B cell (primary cell): ENCODE results near the gene CDK5RAP2. TPM values are rescaled to one million over a fixed set of nuclear protein-coding genes. Genes with fewer than 3 reads are reported as not detected.

Source experiments
- ATAC-seq: fragments of 200-7000 bp; cut with Tn5 transposase; one replicate; pipeline ENCODE4 v1.10.0; 2021; ENCODE audit warnings: low read depth, mild to moderate bottlenecking, moderate number of reproducible peaks, moderate library complexity
- CTCF ChIA-PET: fragments of 350-600 bp; sonication (Branson Sonifier 250); formaldehyde crosslinking; loops from one replicate; lab custom pipeline; 2021; ENCODE audit warnings: antibody characterized with exemption, inconsistent platforms; lab: Charles Lee
- POLR2A ChIA-PET: fragments of 350-600 bp; sonication (Branson Sonifier 250); formaldehyde crosslinking; loops from one replicate; lab custom pipeline; 2021; ENCODE audit warnings: antibody characterized with exemption; lab: Charles Lee
- DNase-seq: peaks from one replicate; pipeline ENCODE4 v3.0.0; 2013
- H2AFZ ChIP-seq: 2 replicates; pipeline ENCODE4 v1.6.1; 2012; ENCODE audit warnings: mild to moderate bottlenecking, low read depth, low read length; ENCODE audit not compliant: insufficient read depth, poor library complexity, severe bottlenecking
- H3K27ac ChIP-seq, 2 donors: 1 replicate in 1 of 2; 2 replicates in 1 of 2; pipeline ENCODE4 v1.5.1; 2012 to 2013; ENCODE audit warnings: low read length in 2 of 2, mild to moderate bottlenecking in 2 of 2, moderate library complexity in 1 of 2
- H3K27me3 ChIP-seq, 4 experiments: fragments of 200-600 bp in 1 of 4; sonication (generic) in 1 of 4; replicated peaks in 1 of 4; 1 replicate in 2 of 4; 2 replicates in 2 of 4; pipeline versions ENCODE4 v1.6.1 to v1.7.0; 2013 to 2016; ENCODE audit warnings: low read length in 3 of 4, mild to moderate bottlenecking in 2 of 4, mixed read lengths in 1 of 4, moderate library complexity in 1 of 4; ENCODE audit not compliant: insufficient read depth in 4 of 4, control insufficient read depth in 3 of 4; ENCODE audit errors: control extremely low read depth in 1 of 4
- H3K36me3 ChIP-seq, 2 experiments: replicated peaks in 1 of 2; 1 replicate in 1 of 2; 2 replicates in 1 of 2; pipeline versions ENCODE4 v1.6.1 to v1.7.1; 2013; ENCODE audit warnings: low read length in 1 of 2; ENCODE audit not compliant: insufficient read depth in 2 of 2, control insufficient read depth in 1 of 2; ENCODE audit errors: control extremely low read depth in 1 of 2, extremely low read depth in 1 of 2
- H3K4me1 ChIP-seq, 2 donors: fragments of 200-600 bp in 1 of 2; sonication (generic) in 1 of 2; 1 replicate in 1 of 2; 2 replicates in 1 of 2; pipeline versions ENCODE4 v1.5.1 to v1.6.1; 2013 to 2017; ENCODE audit warnings: low read length in 2 of 2; ENCODE audit not compliant: control insufficient read depth in 2 of 2, insufficient read depth in 2 of 2
- H3K4me2 ChIP-seq: replicated peaks from 2 replicates; pipeline ENCODE3; 2012; ENCODE audit warnings: mild to moderate bottlenecking, low read depth, low read length; ENCODE audit not compliant: poor library complexity, severe bottlenecking
- H3K4me3 ChIP-seq, 5 experiments: fragments of 200-600 bp in 1 of 5; sonication (generic) in 1 of 5; 1 replicate in 3 of 5; 2 replicates in 2 of 5; pipeline versions ENCODE4 v1.5.1 to v1.7.0; 2011 to 2016; ENCODE audit warnings: low read length in 4 of 5, mild to moderate bottlenecking in 4 of 5, low read depth in 2 of 5, control low read depth in 1 of 5, moderate library complexity in 1 of 5; ENCODE audit not compliant: insufficient read depth in 1 of 5; ENCODE audit errors: control extremely low read depth in 1 of 5, extremely low read depth in 1 of 5
- H3K79me2 ChIP-seq: fragments of 200-600 bp; sonication (generic); one replicate; pipeline ENCODE4 v1.6.0; 2016; ENCODE audit warnings: low read length; ENCODE audit not compliant: control insufficient read depth, insufficient read depth
- H3K9ac ChIP-seq: fragments of 200-600 bp; sonication (generic); 2 replicates; pipeline ENCODE4 v1.6.1; 2017; ENCODE audit warnings: mild to moderate bottlenecking, low read length, moderate library complexity
- H3K9me3 ChIP-seq, 3 donors: one replicate each; pipeline versions ENCODE4 v1.6.1 to v1.7.1; 2013; ENCODE audit warnings: low read length in 2 of 3; ENCODE audit not compliant: control insufficient read depth in 2 of 3, insufficient read depth in 1 of 3; ENCODE audit errors: control extremely low read depth in 1 of 3
- H4K20me1 ChIP-seq: 2 replicates; pipeline ENCODE4 v1.6.0; 2012; ENCODE audit warnings: mild to moderate bottlenecking, low read length; ENCODE audit not compliant: insufficient read depth, control insufficient read depth, poor library complexity, severe bottlenecking
- H3K27ac Mint-ChIP-seq: one replicate; pipeline ENCODE4 v1.8.0; 2021; ENCODE audit warnings: mixed read lengths
- H3K27me3 Mint-ChIP-seq: one replicate; pipeline ENCODE4 v1.8.0; 2021; ENCODE audit warnings: mixed read lengths
- H3K4me1 Mint-ChIP-seq: one replicate; pipeline ENCODE4 v1.8.0; 2021; ENCODE audit warnings: mixed read lengths
- H3K4me3 Mint-ChIP-seq: one replicate; pipeline ENCODE4 v1.8.0; 2021; ENCODE audit warnings: mixed read lengths
- H3K9me3 Mint-ChIP-seq: one replicate; pipeline ENCODE4 v1.8.0; 2022; ENCODE audit warnings: mixed read lengths; ENCODE audit not compliant: insufficient read depth
- EZH2 ChIP-seq: IDR thresholded peaks from 2 replicates; pipeline ENCODE4 v1.6.1; 2012; ENCODE audit warnings: borderline replicate concordance, low read depth, mild to moderate bottlenecking, moderate library complexity, low read length; ENCODE audit not compliant: insufficient read depth, poor library complexity, severe bottlenecking
- WGBS: methylation state at CpG from one replicate; pipeline ENCODE4 v1.1.5; 2013; ENCODE audit warnings: missing lambda C conversion rate; ENCODE audit not compliant: insufficient coverage; 5-methylcytosine and 5-hydroxymethylcytosine counted together
- intact Hi-C: fragments of 100-400 bp; cut with micrococcal nuclease; formaldehyde crosslinking; loops from one replicate; pipeline ENCODE4 v1.10.0; 2022
- polyA plus RNA-seq: library from polyadenylated mRNA; depleted of rRNA; stranded (reverse); fragments of >200 nt; gene quantifications from 2 replicates; pipeline ENCODE4 v1.2.3, GENCODE V29; 2012
- total RNA-seq, 2 donors: library from RNA; stranded (reverse); fragments of 120-200 nt in 1 of 2; gene quantifications; 1 replicate in 1 of 2; 2 replicates in 1 of 2; pipeline versions ENCODE4 v1.2.3 to v1.2.4, GENCODE V29; 2013 to 2022
- TF ChIP-seq, protein P1 (sequence below): fragments of 200-600 bp; IDR thresholded peaks from one replicate; pipeline ENCODE4 v1.8.0; 2022; ENCODE audit warnings: antibody characterized with exemption, mild to moderate bottlenecking

CDK5RAP2 gene
- total and polyA plus RNA-seq, 2 donors (not counting 1 experiment from before 2014, with no cell fraction given) = 31.3 to 122 TPM

DNA sequence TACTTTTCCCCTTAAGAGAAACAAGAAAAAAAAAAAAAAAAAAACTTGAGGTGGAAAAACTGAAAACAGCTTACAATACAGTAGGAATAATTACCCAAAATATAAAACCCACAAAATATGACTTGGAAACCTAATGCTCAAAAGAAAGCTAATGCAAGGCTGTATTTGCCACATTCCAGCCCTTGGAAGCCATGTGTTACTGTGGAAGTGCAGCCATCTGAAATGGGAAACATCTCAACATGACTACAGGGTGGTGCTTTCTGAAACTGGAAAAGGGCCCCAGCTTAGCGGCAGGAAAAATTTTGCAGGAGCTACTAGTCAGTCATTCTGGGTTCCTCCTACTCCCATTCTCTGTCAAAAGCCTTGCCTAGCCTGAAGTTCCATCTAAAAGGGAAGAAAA is 20.4 kb downstream of the CDK5RAP2 start:
- H4K20me1 ChIP-seq = peaks cover 38% of the 10 kb centered on the region
- no peak overlapping the region for H3K4me3 ChIP-seq
- no peak for TF ChIP-seq EZH2
- TF ChIP-seq, protein P1, sequence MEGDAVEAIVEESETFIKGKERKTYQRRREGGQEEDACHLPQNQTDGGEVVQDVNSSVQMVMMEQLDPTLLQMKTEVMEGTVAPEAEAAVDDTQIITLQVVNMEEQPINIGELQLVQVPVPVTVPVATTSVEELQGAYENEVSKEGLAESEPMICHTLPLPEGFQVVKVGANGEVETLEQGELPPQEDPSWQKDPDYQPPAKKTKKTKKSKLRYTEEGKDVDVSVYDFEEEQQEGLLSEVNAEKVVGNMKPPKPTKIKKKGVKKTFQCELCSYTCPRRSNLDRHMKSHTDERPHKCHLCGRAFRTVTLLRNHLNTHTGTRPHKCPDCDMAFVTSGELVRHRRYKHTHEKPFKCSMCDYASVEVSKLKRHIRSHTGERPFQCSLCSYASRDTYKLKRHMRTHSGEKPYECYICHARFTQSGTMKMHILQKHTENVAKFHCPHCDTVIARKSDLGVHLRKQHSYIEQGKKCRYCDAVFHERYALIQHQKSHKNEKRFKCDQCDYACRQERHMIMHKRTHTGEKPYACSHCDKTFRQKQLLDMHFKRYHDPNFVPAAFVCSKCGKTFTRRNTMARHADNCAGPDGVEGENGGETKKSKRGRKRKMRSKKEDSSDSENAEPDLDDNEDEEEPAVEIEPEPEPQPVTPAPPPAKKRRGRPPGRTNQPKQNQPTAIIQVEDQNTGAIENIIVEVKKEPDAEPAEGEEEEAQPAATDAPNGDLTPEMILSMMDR = no peak
- intact Hi-C loops = no loop called here
- peaks cover 18% of the 10 kb centered on the region for H3K4me1 Mint-ChIP-seq
- no peaks in the 10 kb centered on the region for H3K9me3 Mint-ChIP-seq
- no peaks in the 10 kb centered on the region for H3K9me3 ChIP-seq
- DNase-seq (no peak), ATAC-seq (no peak)
- H3K27me3 ChIP-seq = no peaks in the 10 kb centered on the region
- no peak overlapping the region for H3K27ac ChIP-seq
- peaks cover 13 to 49% of the 10 kb centered on the region in 2 experiments for H3K36me3 ChIP-seq
- H3K79me2 ChIP-seq = peaks cover 40% of the 10 kb centered on the region
- POLR2A ChIA-PET = interaction anchor here (0.5 to 0.7 kb wide), 2 partner anchors 15 to 17 kb away, joined by 3 to 7 read pairs; no protein-coding TSS in a partner anchor
- peaks cover 4 to 5% of the 10 kb centered on the region in 2 donors for H3K4me1 ChIP-seq
- H3K9ac ChIP-seq = no peak overlapping the region
- 93% methylated on average over 1 of the region's 1 CpG for WGBS
- H3K4me2 ChIP-seq = no peak overlapping the region
- H3K27ac Mint-ChIP-seq = no peak overlapping the region
- H2AFZ ChIP-seq = no peak overlapping the region
- H3K27me3 Mint-ChIP-seq = no peaks in the 10 kb centered on the region
- H3K4me3 Mint-ChIP-seq = no peak overlapping the region
- CTCF ChIA-PET = interaction anchor here (0.6 kb wide), 1 partner anchor 36 kb away, joined by 5 read pairs; no protein-coding TSS in a partner anchor

DNA sequence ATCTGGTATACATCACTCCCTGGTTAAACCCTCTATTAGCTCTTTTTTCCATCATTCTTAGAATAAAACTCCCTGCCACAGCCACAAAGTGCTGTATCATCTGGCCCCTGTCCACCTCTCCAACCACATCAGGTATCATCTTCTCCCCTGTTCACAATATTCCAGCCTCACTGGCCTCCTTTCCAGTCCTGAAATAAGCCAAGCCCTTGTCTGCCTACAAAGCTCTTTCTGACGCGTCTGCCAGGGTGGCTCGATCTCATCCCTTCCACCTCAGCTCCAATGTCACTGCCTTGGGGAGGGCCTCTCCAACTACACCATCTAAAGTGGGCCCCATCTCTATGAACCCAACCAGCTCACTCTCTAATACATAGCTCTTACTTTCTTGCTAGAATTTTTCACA is 21.5 kb downstream of the CDK5RAP2 start:
- POLR2A ChIA-PET = no interaction called here
- no peak for ATAC-seq
- H3K27ac Mint-ChIP-seq = no peak overlapping the region

More for the DNA sequence above, 21.5 kb downstream of the CDK5RAP2 start:
- H3K9me3 Mint-ChIP-seq = no peaks in the 10 kb centered on the region
- H3K4me3 Mint-ChIP-seq = no peak overlapping the region
- Histone ChIP-seq H2AFZ (no peak overlapping the region), H3K36me3 (peaks cover 14 to 43% of the 10 kb centered on the region in 2 experiments), H4K20me1 (peaks cover 33% of the 10 kb centered on the region), H3K4me2 (no peak overlapping the region), H3K4me1 (peaks cover 4 to 5% of the 10 kb centered on the region in 2 donors), H3K9ac (no peak overlapping the region), H3K27ac (no peak overlapping the region), H3K4me3 (no peak overlapping the region), H3K27me3 (no peaks in the 10 kb centered on the region), H3K79me2 (peaks cover 33% of the 10 kb centered on the region), H3K9me3 (no peaks in the 10 kb centered on the region)
- TF ChIP-seq, protein P1 = no peak
- TF ChIP-seq EZH2 = no peak
- intact Hi-C loops = no loop called here
- WGBS = 97% methylated on average over 3 of the region's 3 CpGs
- peaks cover 18% of the 10 kb centered on the region for H3K4me1 Mint-ChIP-seq
- no peaks in the 10 kb centered on the region for H3K27me3 Mint-ChIP-seq
- CTCF ChIA-PET = no interaction called here
- DNase-seq = no peak
